Keratinocyte (primary cell): Measurements from ENCODE around the gene STAMBPL1.

Experiments
- EZH2 ChIP-seq: IDR thresholded peaks from one replicate; pipeline ENCODE4 v1.6.1; 2012; ENCODE audit warnings: inconsistent platforms, mild to moderate bottlenecking, low read length, moderate library complexity
- TF ChIP-seq, protein P1 (sequence below), 3 experiments: IDR thresholded peaks in 1 of 3; conservative IDR thresholded peaks in 1 of 3; optimal IDR thresholded peaks in 1 of 3; 2 replicates in 2 of 3; 3 replicates in 1 of 3; pipeline versions ENCODE3 to v1.5.1; 2011; ENCODE audit warnings: low read length in 3 of 3, mild to moderate bottlenecking in 3 of 3, moderate library complexity in 2 of 3, control low read depth in 1 of 3, inconsistent platforms in 1 of 3; ENCODE audit not compliant: insufficient read depth in 2 of 3; ENCODE audit errors: extremely low read depth in 1 of 3

DNA sequence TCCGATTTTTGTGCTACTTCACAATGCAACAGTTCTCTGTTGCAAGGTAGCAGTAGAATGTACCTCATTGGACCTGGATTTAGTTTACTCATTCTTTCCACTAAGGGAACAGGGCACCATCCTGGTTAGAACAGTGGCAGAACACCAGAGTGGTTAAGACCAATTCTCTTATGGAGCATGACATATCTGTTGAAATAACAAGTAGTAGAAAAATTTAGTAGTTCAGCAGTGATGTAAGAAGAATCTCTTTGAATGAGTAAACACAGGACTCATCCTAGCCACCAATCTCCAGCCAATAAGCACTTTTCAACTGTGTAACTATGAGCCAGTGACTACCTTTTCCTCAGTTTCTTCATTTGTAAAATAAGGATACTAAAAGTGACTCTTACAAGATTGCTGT is 30.8 kb upstream of the STAMBPL1 start:
- TF ChIP-seq, protein P1, sequence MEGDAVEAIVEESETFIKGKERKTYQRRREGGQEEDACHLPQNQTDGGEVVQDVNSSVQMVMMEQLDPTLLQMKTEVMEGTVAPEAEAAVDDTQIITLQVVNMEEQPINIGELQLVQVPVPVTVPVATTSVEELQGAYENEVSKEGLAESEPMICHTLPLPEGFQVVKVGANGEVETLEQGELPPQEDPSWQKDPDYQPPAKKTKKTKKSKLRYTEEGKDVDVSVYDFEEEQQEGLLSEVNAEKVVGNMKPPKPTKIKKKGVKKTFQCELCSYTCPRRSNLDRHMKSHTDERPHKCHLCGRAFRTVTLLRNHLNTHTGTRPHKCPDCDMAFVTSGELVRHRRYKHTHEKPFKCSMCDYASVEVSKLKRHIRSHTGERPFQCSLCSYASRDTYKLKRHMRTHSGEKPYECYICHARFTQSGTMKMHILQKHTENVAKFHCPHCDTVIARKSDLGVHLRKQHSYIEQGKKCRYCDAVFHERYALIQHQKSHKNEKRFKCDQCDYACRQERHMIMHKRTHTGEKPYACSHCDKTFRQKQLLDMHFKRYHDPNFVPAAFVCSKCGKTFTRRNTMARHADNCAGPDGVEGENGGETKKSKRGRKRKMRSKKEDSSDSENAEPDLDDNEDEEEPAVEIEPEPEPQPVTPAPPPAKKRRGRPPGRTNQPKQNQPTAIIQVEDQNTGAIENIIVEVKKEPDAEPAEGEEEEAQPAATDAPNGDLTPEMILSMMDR (optimal IDR thresholded peaks at IDR 0.05 in 1 of 3, IDR thresholded peaks at IDR 0.05 in 1 of 3, conservative IDR thresholded peaks at IDR 0.05 in 1 of 3; ENCODE audit: extremely low read depth in 1 of 3, insufficient read depth in 2 of 3, low read length in 3 of 3) = no peak
- TF ChIP-seq EZH2 = no peak
